ENCODE data around the gene RARA.
A peak's percentile ranks its signal among the peaks of the same experiment; 100 is the strongest.

RARA gene

DNA sequence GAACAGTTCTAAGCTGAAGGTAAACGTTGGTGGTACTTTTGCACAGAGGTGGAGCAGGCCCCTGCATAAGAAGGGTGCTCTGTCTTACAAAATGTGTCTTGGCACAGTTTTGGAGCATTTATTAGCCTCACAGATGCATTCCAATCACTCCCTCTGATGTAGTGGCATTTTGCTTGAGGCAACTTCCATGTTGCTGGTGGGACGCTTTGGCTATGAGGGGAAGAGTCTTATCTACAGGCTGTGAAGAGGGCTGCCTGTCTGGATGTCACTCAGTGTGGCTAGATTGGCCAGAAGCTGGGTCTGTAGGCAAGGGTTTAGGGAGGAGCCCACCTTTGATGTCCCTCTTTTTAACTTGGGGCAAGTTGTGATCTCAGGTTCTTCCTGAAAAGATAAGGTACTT is 2.6 kb upstream of the RARA start:
- no peak overlapping the region for H3K4me3 ChIP-seq (ENCODE audit: low read depth, low read length)
- TF ChIP-seq, protein P1, sequence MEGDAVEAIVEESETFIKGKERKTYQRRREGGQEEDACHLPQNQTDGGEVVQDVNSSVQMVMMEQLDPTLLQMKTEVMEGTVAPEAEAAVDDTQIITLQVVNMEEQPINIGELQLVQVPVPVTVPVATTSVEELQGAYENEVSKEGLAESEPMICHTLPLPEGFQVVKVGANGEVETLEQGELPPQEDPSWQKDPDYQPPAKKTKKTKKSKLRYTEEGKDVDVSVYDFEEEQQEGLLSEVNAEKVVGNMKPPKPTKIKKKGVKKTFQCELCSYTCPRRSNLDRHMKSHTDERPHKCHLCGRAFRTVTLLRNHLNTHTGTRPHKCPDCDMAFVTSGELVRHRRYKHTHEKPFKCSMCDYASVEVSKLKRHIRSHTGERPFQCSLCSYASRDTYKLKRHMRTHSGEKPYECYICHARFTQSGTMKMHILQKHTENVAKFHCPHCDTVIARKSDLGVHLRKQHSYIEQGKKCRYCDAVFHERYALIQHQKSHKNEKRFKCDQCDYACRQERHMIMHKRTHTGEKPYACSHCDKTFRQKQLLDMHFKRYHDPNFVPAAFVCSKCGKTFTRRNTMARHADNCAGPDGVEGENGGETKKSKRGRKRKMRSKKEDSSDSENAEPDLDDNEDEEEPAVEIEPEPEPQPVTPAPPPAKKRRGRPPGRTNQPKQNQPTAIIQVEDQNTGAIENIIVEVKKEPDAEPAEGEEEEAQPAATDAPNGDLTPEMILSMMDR (IDR thresholded peaks at IDR 0.05; ENCODE audit: insufficient read depth, low read depth, low read length, missing control alignments): no peak
- no peak for DNase-seq (ENCODE audit: low read depth)

DNA sequence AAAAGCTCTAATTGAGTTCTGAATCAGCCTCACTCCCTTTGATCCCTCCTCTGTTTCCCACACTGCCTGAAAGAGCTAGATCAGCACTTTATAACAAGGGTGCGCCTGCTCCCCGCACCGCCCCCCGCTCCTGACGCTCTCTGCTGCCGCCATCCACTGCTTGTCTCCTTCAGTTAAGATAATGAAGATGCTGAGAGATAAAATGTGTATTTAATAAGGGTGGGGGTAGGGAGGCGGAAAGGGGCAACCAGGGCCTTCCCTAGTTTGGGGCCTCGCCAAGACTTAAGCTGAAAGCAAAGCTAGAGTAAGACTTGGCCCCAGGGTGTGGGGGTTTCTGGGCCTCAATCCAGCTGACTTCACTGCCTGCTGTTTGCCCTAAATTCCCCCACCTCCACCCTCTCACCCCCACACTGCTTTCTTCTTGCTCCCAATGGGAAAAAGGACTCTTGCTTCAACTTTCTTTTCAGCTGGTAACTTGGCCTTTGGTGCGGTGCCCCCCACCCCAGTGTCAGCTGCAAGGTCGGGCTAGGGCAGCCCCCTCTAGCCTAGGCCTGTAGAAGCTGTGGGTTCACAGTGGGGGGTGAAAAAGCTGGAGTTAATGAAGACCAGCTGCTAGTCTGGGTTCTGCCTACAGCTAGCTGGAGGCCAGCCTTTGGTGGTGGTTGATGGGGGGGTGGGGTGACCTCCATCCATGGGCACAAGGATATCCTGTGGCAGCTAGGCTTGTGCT is 1.8 kb upstream of the RARA start:
- H3K4me3 ChIP-seq (ENCODE audit: low read depth, low read length): no peak overlapping the region
- TF ChIP-seq, protein P1 (IDR thresholded peaks at IDR 0.05; ENCODE audit: insufficient read depth, low read depth, low read length, missing control alignments): no peak
- DNase-seq (ENCODE audit: low read depth): no peak

DNA sequence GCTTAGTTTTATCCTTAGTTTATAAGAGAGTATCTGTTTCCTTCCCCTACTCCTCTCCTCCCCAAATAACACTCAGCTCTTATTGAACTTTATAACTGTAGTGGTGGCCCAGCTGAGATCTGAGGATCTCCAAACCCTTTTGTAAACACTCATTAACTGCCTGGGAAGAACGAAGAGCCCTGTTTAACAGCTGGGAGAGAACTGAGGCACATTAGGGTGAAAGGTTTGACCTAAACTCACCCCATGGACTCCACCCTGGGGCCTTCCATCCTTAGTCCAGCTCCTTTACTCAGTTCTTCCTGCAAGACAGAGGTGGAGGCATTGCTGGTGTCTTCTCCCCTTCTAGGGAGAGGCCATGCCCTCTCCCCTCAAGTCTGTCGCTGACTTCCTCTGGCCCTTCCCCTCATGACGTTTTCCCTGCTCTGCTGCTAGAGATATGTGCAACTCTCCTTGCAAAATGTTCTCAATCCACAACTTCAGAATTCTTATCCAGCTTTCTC is 1.2 kb upstream of the RARA start:
- TF ChIP-seq, protein P1 (IDR thresholded peaks at IDR 0.05; ENCODE audit: insufficient read depth, low read depth, low read length, missing control alignments): no peak
- DNase-seq (ENCODE audit: low read depth): no peak

DNA sequence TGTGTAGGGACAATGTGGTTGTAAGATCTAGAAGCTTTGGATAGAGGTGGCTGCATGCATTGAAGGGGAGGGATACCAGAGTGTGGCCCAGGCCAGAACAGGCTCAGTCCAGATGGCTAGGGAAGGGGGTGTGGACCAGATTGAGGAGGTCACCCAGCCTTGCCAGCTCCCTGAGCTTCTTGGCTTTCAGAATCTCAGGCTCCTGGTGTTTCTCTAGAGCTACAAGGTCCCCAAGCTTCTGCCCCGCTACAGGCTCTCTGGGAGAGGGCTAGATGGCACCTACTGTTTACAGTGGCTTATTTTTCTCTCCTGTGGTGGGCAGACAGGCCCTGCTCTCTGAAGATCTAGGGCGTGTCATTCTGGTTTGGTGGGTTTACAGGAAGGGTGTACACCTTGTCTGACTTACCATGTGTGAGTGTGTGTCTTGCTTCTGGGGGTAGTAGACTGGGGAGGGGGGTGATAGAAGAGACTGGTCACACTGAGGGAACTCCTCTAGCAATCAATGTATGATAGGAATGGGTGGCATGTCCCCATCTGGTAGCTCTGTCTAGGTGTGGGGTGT is 1.1 kb downstream of the RARA start:
- TF ChIP-seq, protein P1 (IDR thresholded peaks at IDR 0.05; ENCODE audit: insufficient read depth, low read depth, low read length, missing control alignments): no peak
- no peak for DNase-seq (ENCODE audit: low read depth)
- 0 out of 2 replicates have a peak overlapping the region, but pooled peaks have one; percentile 8 for H3K4me3 ChIP-seq (ENCODE audit: low read depth, low read length)

More for the DNA sequence above, 1.2 kb upstream of the RARA start:
- no peak overlapping the region for H3K4me3 ChIP-seq (ENCODE audit: low read depth, low read length)

DNA sequence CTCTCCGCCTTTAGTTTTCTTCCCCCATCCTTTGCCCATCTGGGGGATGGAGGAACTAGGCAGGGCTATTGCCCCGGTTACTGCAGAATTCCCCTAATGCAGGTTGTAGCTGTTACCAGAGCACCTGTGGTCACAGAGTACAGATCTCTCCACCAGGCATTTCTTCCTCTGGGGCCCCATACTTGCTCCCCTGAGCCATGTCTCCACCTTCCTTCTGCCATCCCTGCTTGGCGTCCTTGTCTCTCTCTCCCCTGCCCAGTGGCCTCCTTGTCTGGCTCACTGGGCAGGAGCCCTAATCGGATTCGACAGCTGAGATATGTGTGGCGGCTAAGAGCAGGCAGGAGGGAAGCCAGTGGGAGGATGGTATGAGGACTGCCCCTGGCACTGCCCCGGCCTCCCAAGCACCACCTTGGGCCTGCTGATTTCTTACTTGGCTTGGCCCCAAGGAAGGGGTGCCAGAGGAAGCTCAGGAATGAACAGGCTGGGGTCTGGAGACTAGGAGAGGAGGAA is 2.0 kb downstream of the RARA start:
- TF ChIP-seq, protein P1 (IDR thresholded peaks at IDR 0.05; ENCODE audit: insufficient read depth, low read depth, low read length, missing control alignments): no peak
- peak overlapping the region; percentile 7; the same call in 1 of the 2 replicates for H3K4me3 ChIP-seq (ENCODE audit: low read depth, low read length)
- DNase-seq (ENCODE audit: low read depth): no peak

DNA sequence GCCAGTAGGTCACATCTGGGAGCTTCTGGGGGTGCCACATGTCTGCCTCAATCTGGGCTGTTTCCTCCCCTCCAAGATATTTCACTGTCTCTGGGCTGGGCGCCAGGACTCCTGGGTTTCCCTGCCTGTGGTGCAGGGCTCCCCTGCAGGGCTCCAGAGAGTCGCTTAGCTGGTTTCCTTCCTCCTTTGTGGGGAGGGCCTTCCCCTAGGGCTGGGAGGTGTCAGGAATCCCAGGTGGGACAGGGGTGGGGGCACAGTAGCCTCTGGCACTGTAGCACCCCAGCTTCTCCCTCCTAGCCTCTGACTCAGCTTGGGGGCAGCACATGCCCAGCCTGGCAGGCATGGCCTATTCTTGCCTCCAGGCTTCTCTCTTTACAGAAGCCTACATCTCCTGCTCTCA is 2.6 kb downstream of the RARA start:
- TF ChIP-seq, protein P1 (IDR thresholded peaks at IDR 0.05; ENCODE audit: insufficient read depth, low read depth, low read length, missing control alignments): no peak
- no peak for DNase-seq (ENCODE audit: low read depth)
- no peak overlapping the region; the same call in 1 of the 2 replicates for H3K4me3 ChIP-seq (ENCODE audit: low read depth, low read length)

Measured in GM12865 (cell line).